Stimulated activated CD8-positive, alpha-beta memory T cell treated with anti-CD3 and anti-CD28 coated beads, Interleukin-4, amount 100 ng/mL, for 1 hour (primary cell): Measurements from ENCODE around the gene SIX2.
"Not testable (repeated sequence)": the region's sequence is repeated elsewhere in the genome, so short reads cannot be mapped to it uniquely, and the experiment has no call there.

Source experiments
- DNase-seq, 2 donors: peaks; one replicate each; pipeline ENCODE4 v3.0.0-alpha.2; 2020; ENCODE audit warnings: low read depth in 2 of 2, low spot score in 1 of 2

The SIX2 gene

DNA sequence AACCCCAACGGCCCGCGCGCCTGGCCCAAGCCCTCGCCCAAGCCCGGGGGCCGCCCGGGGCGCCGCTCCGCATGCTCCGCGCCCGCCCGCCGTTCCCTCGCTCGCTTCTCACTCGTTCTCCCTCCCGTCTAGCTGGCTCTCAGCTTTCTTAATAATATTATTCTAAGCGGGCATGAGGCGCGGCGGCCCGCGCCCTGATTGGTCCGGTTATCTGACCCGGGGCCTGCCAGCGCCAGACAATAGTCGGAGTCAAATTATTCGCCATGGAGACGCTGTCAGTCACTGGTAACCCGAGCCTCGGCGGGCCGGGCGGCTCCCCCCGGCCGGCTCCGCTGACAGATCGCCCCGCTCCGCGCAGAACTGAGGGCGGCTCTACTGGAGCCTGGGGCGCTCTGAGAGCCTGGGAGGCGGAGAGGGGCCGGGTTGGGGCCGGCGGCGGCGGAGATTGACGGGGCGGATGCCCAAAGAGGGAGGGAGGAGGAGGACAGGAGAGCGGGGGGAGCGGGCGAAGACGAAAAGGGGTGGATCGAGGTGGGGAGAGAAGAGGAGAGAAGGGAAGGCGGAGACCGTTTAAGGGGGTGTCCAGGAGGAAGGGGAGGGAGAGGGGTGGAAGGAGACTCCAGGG, at the start of gene SIX2:
TSS of gene SIX2 (minus strand) at position 150 of the 625 bp plus-strand sequence. CDS start 342 bp downstream, outside the sequence.
- DNase-seq: no peak

DNA sequence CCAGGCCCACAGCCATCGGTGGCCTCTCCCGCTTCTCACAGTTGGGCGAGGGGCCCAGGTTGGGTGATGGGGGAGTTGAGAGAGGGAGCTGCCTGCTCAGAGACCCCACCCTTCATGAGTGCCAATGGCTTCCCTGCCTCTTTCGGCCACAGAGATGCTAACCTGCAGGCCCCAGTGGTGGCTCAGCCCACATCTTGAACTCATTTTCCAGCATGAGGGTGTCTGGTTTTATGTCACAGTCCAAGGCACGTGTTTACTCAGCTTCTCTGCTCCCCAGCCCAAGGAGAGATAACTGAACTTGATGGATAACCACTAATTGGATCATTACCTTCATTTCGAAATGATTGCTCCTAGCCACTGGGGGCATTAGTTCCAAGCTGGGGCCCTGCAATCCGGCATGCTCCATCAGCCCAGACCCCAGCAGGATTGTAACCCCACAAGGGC, 45.9 kb upstream of the SIX2 start:
- DNase-seq: no peak

DNA sequence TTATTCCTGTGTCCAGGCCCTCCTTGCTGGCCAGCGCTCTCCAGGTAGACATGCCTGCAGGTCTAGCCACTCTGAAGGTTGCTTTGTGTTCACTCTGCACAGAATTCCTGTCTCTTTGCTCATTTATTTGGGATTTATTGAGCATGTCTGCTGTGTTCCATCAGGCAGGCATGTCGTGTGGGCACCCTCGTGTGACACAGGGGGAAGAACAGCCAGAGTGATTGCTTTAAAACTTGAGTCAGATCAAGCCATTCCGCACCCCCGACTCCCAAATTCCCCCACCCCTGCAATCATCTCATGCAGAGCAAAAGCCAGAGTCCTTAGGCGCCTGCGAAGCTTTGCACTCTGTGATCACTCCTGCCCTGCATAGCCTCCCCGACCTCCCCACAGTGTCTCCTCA, 44.7 kb upstream of the SIX2 start:
- DNase-seq: no peak

DNA sequence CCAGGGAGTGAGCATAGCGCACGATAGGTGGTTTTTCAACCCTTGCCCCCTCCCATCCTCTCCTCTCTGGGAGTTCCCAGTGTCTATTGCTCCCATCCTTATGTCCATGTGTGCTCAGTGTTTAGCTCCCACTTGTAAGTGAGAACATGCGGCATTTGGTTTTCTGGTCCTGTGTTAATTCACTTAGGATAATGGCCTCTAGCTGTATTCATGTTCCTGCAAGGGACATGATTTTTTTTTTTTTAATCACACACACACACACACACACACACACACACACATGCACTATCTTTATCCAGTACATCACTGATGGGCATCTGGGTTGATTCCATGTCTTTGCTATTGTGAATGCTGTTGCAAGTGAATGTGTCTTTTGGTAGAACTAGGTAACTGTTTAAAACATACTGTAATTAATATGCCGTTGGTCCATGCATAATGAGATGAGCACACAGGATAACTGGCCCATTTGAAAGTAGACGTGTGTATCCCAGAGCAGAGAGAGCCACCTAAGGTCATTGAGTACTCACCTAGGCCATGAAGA, 43.2 kb upstream of the SIX2 start:
- DNase-seq: no peak

DNA sequence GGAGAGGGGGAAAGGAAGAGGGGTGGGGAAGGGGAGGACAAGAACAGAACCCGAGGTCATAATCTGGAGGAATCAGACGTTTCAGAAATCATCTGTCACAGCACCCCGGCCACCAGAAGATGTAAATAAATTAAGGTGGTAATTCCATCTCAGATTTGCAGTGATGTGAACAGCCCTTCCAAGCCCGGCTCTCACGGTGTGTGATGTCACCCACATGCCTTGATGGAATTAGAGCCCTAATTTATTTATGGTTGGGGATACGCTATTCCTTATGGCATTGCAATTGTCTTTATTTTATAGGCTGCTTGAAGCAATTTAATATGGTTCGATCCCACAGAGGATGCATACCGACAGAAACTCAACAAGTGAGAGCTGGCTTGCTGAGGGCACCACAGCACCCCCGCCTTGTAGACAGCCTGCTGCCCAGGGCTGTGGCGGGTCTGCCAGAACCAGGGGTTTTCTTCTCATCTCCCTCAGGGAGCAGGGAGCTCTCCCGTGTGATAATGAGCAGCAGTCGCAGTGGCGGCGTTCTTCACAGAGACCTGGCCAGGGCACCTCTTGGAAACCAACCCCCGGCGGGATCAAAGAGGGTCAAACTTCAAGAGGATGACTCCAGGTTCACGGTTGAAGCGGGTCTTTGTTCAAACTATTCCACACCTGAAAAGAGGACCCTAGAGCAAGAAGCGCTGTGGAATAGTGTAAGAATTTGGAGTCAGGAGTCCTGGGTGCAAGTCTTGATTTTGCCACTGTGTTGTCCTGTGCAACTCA, 40.5 kb upstream of the SIX2 start:
- DNase-seq: no peak

DNA sequence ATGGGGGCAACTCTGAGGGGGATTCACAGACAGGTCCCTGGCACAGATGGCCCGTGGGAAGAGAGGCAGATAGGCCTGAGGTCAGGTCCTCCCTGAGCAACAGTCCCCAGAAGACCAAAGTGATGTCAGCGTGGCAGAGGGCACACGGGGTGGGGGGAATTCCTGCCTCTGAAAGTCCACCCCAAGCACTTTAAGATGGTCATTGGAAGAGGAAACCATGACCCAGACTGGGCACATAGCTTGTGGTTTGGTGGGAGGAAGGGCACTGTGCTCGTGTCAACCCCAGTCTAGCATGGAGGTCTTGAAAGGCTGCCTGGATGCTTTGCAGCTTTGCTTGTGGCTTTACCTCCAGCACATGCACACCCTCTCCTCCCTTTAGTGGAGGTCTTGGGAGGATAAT, 38.0 kb upstream of the SIX2 start:
- no peak for DNase-seq

DNA sequence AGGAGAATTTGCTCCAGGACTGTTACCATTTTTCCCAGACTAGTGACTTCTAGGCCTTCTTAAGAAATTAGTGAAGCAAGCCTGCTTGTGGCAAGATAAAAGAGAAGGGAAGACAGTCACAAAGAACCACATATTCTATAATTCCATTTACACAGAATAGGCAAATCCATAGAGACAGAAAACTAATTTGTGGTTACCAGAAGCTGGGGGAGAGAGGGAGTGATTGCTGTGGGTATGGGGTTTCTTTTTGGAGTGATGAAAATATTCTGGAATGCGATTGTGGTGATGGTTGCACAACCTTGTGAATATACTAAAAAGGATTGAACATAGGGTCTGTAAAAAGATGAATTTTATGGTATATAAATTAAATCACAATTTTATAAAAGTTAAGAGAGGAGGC, 37.5 kb upstream of the SIX2 start:
- DNase-seq: no peak

DNA sequence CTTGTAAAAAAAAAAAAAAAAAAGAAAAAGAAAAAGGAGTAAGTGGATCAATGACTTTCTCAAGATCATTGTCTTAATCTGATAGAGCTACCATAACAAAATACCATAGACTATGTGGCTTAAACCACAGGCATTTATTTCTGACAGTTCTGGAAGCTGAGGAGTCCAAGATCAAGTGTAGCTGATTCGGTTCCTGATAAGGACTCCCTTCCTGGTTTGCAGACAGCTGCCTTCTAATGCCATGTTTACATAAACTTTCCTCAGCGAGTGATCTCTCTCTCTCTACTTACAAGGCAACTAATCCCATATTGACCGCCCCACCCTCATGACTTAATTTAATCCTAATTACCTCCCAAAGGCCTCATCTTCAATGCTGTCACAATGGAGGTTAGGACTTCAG, 36.5 kb upstream of the SIX2 start:
- no peak for DNase-seq

DNA sequence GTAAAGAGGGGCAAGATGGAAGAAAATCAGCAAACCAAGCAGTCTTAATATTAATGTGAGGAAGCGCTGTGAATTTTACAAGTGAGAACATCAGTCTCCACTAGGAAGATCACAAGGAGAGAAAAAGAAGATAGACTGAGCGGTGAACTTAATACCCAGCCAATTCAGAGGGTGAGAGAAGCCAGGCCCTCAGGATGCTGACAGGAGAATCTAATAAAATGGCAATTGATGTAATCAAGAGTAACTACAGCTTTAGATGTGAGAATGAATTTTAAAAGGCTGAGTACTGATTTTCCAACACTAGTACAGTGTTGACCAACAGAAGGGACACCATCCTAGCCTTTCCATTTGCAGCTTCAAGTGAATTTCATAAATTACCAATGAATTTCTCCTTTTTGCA, 35.7 kb upstream of the SIX2 start:
- DNase-seq: no peak

DNA sequence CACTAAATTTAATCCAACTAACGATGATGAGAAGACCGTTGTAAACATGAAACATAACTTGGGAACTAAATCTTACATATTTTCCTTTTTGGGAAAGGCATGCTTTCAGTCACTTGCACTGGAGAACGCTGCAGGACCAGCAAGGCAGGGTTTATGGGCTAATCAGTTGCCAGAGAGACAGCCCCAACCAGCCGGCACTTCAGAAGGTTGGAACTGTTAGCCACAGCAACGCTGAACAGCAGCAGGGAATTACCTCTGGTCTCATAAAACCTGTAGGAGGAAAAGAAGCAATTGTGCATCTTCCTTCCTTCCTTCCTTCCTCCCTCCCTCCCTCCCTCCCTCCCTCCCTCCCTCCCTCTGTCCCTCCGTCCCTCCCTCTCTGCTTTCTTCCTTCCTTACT, 33.9 kb upstream of the SIX2 start:
- DNase-seq: no peak

DNA sequence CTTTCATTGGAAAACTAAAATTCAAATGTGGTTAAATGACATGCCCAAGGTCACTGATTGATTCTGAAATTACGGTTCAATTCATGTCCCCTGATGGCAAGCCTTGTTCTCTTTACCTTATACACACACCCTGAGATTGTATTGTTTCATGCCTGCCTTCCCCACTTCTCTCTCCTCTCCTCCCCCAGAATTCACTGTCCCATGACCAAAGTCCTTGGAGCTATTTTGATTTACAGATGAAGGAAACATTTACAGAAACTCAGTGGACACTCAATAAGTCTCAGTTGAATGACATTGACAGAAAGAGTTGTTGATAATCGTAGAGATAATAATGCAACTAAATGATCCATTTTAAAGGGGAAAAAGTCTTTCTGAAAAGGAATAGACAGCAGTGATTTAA, 33.1 kb upstream of the SIX2 start:
- no peak for DNase-seq

DNA sequence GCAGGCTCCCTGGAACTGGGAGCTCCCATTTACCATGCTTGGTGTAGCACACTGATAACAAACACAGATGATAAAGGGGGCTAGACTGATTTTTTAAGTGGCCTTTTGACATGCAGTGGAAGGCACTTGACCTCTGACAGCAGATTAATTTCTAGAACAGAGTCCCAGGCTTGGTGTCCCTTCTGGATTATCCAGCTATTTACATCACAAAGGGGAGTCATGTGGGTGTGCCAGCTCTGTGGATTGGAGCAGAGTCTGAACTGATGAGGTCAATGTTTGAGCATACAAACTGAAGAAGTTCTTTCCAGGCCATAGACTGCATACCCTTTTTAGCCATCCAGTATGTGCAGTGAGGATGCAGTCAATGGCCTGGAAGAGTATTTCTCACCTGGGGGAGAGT, 31.5 kb upstream of the SIX2 start:
- no peak for DNase-seq

DNA sequence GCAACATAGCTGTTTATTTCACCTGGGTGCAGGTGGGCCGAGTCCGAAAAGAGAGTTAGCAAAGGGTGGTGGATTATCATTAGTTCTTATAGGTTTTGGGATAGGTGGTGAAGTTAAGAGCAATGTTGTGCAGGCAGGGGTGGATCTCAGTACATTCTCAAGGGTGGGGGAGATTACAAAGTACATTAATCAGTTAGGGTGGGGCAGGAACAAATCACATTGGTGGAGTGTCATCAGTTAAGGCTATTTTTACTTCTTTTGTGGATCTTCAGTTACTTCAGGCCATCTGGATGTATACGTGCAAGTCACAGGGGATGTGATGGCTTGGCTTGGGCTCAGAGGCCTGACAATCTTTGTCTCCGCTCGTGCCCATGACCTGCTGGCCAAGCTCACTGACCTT, 30.6 kb upstream of the SIX2 start:
- DNase-seq: not testable (repeated sequence)

DNA sequence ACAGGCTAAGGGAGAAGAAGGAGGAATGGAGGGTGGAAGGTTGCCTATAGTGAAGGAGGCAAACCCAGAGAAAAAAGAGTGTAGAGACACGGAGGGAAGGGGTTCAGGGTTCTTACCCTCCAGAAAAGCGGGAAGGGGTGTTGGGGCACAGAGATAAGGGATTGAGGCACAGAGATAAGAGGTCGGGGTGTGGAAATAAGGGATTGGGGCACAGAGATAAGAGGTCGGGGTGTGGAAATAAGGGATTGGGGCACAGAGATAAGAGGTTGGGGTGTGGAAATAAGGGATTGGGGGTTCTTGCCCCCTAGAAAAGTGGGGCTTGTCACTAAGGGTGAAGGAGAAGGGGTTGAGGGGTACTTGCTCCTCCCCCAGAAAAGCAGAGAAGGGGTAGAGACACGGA, 29.6 kb upstream of the SIX2 start:
- not testable (repeated sequence) for DNase-seq

DNA sequence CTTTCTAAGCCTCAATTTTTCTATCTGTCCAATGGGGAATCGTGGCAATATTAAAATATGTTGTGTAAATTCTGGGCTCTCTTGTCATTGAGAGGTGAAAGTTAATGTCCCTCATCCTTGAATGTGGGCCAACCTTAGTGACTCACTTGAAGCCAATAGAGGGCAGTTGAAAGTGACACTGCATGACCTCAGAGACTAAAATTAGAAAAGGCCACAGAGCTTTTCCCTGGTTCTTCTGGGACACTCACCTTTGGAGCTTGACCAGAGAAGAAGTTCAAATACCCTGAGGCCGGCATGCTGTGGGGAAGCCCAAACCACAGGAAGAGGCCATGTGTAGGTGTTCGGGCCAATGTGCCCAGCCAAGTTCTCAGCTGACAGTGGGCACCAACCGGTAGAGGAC, 24.1 kb upstream of the SIX2 start:
- no peak for DNase-seq

DNA sequence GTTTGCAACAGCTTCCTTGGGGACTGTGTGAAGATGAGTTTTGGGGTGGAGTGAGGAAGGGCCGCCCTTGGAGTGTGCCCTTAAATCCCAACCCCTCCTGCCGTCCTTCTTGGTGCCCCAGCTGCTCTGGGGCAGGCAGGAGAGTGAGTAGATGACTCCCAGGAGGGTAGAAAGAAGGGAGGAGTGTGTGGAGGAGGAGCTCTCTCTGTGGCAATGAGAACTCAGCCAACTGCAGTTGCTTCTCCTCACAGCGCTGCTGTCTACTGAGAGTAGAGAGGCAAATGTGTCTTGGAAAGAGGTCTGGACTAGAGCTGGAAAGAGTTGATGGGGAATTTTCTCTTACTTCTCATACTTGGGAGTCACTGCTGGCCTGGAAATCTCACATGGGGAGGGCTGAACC, 21.8 kb upstream of the SIX2 start:
- no peak for DNase-seq

DNA sequence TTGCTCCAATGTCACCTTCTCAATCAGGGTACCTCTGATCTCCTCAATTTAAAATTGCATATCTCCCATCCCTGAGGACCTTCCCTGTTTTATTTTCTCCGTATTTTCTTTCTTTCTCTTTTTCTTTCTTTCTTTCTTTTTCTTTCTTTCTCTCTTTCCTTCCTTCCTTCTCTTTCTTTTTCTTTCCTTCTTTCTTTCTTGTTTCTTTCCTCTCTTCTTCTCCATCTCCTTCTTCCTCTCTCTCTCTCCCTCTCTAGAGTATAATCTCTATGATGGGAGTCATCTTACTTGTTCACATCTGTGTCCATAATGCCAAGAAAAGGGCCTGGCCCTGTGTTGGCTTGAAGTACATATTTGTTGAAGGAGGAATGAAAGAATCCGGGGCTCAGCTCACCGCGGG, 21.3 kb upstream of the SIX2 start:
- DNase-seq: no peak

DNA sequence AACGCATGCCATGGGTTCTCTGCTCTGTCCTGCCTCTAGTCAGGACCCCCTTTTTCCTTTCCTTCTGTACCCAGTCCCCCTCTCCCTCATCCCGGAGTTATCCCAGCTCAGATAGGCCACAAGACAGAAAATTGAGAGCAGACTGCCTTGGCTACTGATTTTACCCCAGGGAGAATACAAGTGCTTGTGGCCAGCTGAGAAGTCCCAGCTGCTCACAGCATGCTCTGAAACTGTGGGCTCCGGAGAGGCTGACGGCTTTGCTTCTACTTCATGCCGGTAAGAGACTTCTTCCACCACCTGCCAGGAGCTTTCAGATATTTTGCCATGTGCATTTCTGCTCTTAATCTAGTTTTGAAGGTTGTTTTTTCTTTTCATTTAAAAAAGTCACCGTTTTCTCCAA, 20.0 kb upstream of the SIX2 start:
- no peak for DNase-seq

DNA sequence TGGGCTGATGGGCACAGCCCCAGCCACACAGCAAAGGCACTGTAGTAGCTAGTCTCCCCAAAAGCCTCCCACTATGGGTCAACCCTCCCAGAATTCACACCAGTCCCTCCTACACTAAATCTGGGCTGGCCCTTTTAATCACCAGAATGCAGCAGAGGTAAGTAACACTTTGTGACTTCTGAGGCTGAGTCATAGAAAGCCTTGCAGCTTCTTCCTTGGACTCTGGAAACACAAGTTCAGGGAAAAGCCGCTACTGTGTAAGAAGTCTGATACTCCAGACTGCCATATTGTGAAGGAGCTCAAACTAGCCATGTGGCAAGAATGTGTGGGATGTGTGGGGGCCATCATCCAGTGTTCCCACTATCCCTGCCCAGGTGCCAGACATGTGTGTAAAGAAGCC, 19.0 kb upstream of the SIX2 start:
- no peak for DNase-seq

DNA sequence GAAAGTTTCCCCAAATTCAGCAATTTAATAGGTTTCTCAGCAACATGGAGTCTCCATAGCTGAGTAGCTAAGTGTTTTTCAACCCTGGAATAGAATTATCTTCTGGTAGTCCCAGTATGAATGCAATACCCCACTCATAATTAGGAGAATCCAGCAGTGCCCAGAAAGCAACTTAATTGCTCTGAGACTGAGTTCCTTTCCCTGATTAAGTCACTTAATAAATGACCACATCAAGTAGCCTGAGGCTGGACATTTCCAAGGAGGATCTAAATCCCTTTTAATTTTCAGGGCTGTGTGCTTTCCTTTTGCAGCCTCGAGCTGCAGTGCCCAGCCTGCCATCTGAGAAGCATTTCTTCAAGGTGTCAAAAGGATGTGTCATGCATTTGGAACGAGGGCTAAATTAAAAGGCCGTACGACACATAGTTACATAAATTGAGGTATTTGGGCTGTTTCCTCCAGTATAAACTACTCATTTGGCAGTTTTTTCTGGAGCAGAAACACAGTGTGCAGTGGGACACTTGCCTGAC, 17.7 kb upstream of the SIX2 start:
- DNase-seq: no peak

DNA sequence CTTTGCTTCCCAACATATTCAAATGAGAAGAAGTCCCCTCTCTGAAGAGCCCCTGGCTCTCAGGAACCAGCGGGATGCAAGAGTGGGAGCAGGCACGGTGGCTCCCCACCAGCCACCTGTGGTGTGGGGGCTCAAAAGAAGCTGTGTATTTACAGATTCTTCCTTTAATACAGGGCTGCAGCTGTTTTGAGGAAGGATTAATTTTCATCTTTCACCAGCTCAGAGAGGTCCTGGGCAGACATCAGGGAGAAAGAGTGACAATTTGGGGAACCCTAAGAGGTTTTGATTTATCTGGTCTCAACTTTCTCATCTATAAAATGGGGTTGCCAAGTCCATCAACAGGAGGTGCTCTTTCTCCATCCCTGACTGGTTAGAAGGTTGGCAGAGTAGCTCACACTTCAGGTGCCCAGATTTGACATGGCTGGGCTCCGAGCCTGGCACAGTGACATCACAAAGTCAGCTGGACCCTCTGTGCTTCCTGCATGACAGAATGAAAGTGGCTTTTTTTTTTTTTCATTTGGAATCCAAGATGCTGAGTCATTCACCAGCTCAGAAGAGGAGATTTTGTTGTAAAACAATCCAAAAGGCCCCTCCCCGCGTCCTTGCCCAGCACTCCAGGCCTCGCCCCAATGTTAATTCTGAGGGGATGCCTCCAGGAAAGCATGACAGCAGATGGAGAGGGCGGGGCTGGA, 15.5 kb upstream of the SIX2 start:
- no peak for DNase-seq

DNA sequence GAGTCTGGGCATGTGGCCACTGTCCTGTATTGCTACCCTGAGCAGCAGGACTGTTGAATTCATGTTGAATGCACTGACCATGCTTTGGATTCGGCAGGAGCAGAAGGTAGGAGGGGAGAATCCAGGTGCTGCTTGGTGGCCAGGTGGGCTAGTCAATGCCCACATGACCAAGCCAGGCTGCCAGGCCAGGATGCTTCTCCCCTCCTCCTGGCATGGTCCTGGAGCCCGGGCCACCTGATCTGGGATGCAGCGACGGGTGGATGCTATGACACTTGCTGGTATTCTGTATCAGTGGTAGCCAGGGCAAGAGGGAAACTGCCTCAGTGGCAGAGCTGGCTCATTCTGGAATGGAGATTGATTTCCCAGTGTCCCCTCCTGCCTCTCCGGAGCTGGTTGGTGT, 14.8 kb upstream of the SIX2 start:
- no peak for DNase-seq
